Lower lobe of right lung (tissue), 2 donors: Measurements from ENCODE around the gene JMJD1C. TPM values are rescaled to one million over a fixed set of nuclear protein-coding genes. Genes with fewer than 3 reads are reported as not detected.

Experiments used
- ATAC-seq, 2 donors: fragments of 200-7000 bp; cut with Tn5 transposase; one replicate each; pipeline ENCODE4 v1.9.1; 2020 to 2022; ENCODE audit warnings: mild to moderate bottlenecking in 2 of 2, moderate library complexity in 2 of 2
- DNase-seq: peaks from one replicate; pipeline ENCODE4 v3.0.0-alpha.2; 2020
- H3K27ac ChIP-seq: fragments of 200-600 bp; one replicate; pipeline ENCODE4 v1.8.0; 2022
- H3K27me3 ChIP-seq: fragments of 200-600 bp; one replicate; pipeline ENCODE4 v1.8.0; 2022; ENCODE audit warnings: low read depth
- H3K36me3 ChIP-seq: fragments of 200-600 bp; one replicate; pipeline ENCODE4 v1.8.0; 2022; ENCODE audit warnings: mild to moderate bottlenecking
- H3K4me1 ChIP-seq: fragments of 200-600 bp; one replicate; pipeline ENCODE4 v1.8.0; 2022
- H3K4me3 ChIP-seq: fragments of 200-600 bp; one replicate; pipeline ENCODE4 v1.8.0; 2022; ENCODE audit warnings: mild to moderate bottlenecking
- H3K9me3 ChIP-seq: fragments of 200-600 bp; one replicate; pipeline ENCODE4 v1.8.0; 2022
- intact Hi-C: fragments of 100-400 bp; cut with DNase I; formaldehyde crosslinking; loops from one replicate; pipeline ENCODE4 v1.11.0; 2022
- total RNA-seq: library from RNA; stranded (reverse); fragmentation: NEBNext Ultra II Directional; extraction: Animal tissue kit (Norgen Biotek cat#: 25700); gene quantifications from one replicate; pipeline ENCODE4 v1.2.1, GENCODE V29; 2021
- TF ChIP-seq, protein P1 (sequence below): fragments of 200-600 bp; IDR thresholded peaks from one replicate; pipeline ENCODE4 v1.8.0; 2022; ENCODE audit warnings: antibody characterized with exemption, mild to moderate bottlenecking
- donor health status: DM: no; HTN: yes; CAD: no; lungs with severe emphysema.

Gene JMJD1C
- total RNA-seq, 1 donor from 2014 or later, result 100.0 TPM

- Histone ChIP-seq H3K36me3 (no peaks in the 10 kb centered on the region), H3K9me3 (no peaks in the 10 kb centered on the region), H3K27me3 (no peaks in the 10 kb centered on the region), H3K27ac (peak overlapping the region; percentile 51), H3K4me3 (no peak overlapping the region), H3K4me1 (peaks cover 64% of the 10 kb centered on the region)
- intact Hi-C loops, result no loop called here
- TF ChIP-seq, protein P1, sequence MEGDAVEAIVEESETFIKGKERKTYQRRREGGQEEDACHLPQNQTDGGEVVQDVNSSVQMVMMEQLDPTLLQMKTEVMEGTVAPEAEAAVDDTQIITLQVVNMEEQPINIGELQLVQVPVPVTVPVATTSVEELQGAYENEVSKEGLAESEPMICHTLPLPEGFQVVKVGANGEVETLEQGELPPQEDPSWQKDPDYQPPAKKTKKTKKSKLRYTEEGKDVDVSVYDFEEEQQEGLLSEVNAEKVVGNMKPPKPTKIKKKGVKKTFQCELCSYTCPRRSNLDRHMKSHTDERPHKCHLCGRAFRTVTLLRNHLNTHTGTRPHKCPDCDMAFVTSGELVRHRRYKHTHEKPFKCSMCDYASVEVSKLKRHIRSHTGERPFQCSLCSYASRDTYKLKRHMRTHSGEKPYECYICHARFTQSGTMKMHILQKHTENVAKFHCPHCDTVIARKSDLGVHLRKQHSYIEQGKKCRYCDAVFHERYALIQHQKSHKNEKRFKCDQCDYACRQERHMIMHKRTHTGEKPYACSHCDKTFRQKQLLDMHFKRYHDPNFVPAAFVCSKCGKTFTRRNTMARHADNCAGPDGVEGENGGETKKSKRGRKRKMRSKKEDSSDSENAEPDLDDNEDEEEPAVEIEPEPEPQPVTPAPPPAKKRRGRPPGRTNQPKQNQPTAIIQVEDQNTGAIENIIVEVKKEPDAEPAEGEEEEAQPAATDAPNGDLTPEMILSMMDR, result no peak
- DNase-seq (no peak), ATAC-seq (no peak)
These were observed 210.5 kb downstream of the JMJD1C start for GRCh38 chr10:63255316-63255715.

- H3K4me1 ChIP-seq, result peaks cover 42% of the 10 kb centered on the region
- no peak for ATAC-seq
- peaks cover 7% of the 10 kb centered on the region for H3K36me3 ChIP-seq
- TF ChIP-seq, protein P1, result no peak
- H3K4me3 ChIP-seq, result no peak overlapping the region
- intact Hi-C loops, result no loop called here
- H3K27me3 ChIP-seq, result no peaks in the 10 kb centered on the region
- DNase-seq, result no peak
- no peak overlapping the region for H3K27ac ChIP-seq
- no peaks in the 10 kb centered on the region for H3K9me3 ChIP-seq
These were observed 212.7 kb downstream of the JMJD1C start for GRCh38 chr10:63253040-63253439.

DNA sequence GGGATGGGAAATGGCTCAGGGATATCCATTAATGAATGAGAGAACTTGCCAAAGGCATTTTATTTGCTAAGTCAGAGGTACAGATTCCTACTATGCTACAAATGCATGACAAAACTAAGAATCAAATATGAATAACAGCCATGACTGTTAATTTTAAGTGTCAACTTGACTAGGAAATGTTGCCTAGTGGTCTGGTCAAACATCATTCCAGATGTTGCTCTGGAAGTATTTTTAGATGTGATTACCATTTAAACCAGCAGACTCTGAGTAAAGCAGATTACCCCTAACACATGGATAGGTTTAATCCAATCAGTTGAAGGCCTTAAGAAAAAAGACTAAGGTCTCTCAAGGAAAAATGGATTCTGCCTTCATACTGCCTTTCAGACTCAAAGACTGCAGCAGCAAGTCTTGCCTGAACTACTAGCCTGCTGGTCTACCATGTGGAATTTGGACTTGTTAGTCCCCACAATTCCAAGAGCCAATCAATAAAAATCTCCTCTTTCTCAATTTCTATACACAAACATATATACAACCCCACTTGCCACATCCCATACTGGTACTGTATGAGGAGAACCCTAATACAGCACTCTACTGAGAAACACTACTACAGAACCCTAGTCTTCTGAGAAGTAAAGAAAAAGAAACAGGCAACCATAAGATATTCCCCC lies 213.5 kb downstream of the JMJD1C start:
- DNase-seq (no peak), ATAC-seq (no peak)
- no peaks in the 10 kb centered on the region for H3K27me3 ChIP-seq
- H3K36me3 ChIP-seq, result peaks cover 7% of the 10 kb centered on the region
- peaks cover 33% of the 10 kb centered on the region for H3K4me1 ChIP-seq
- H3K27ac ChIP-seq, result no peak overlapping the region
- H3K4me3 ChIP-seq, result no peak overlapping the region
- intact Hi-C loops, result no loop called here
- H3K9me3 ChIP-seq, result no peaks in the 10 kb centered on the region
- TF ChIP-seq, protein P1, result no peak

- TF ChIP-seq, protein P1, result no peak
- H3K4me1 ChIP-seq, result peaks cover 11% of the 10 kb centered on the region
- no peaks in the 10 kb centered on the region for H3K27me3 ChIP-seq
- no peak for ATAC-seq
- H3K4me3 ChIP-seq, result no peak overlapping the region
- intact Hi-C loops, result no loop called here
- no peak for DNase-seq
- H3K36me3 ChIP-seq, result peaks cover 7% of the 10 kb centered on the region
- H3K9me3 ChIP-seq, result peaks cover 9% of the 10 kb centered on the region
- H3K27ac ChIP-seq, result no peak overlapping the region
These were observed 215.7 kb downstream of the JMJD1C start for GRCh38 chr10:63250032-63250431.

GRCh38 chr10:63247771-63248170 lies 218.0 kb downstream of the JMJD1C start:
- Histone ChIP-seq H3K9me3 (peaks cover 9% of the 10 kb centered on the region), H3K27ac (no peak overlapping the region), H3K36me3 (peaks cover 7% of the 10 kb centered on the region), H3K27me3 (no peaks in the 10 kb centered on the region), H3K4me1 (peaks cover 22% of the 10 kb centered on the region), H3K4me3 (no peak overlapping the region)
- DNase-seq (no peak), ATAC-seq (no peak)
- TF ChIP-seq, protein P1, result no peak
- intact Hi-C loops, result no loop called here
